Measurements from ENCODE around the gene SKAP2.

Gene SKAP2

GRCh38 chr7:26691886-26692285 lies 172.5 kb downstream of the SKAP2 start:
- DNase-seq, result no peak

GRCh38 chr7:26691406-26691805 lies 173.0 kb downstream of the SKAP2 start:
- DNase-seq, result no peak

- DNase-seq, result no peak
Observed at GRCh38 chr7:26690135-26690805, 174.1 kb downstream of the SKAP2 start.

DNA sequence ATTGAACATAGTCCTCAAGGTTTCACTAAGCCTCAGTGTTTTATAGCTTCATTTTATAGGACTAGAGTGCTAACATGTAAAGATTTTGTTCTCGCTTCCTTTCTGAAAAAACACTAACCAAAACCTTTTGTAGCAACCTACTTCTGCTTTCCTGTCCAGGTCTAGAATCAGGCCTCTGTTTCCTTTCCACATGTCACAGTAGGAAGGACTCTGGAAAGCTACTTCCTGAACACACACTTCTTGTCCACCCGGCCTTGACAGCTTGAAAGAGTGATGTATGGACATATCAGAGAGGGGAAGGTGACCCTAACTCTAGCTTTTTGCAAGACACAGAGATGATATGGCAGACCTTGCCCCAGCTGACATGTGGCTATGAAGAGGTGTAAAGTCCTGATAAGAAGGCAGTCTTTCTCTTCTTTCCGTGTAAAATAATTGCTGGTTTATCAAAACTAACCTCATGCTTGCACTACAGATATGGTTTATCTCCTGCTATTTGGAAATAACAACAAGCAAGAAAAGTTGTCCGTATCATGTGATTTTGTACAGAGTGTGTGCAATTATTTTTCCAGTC lies 175.4 kb downstream of the SKAP2 start:
- DNase-seq, result no peak

DNA sequence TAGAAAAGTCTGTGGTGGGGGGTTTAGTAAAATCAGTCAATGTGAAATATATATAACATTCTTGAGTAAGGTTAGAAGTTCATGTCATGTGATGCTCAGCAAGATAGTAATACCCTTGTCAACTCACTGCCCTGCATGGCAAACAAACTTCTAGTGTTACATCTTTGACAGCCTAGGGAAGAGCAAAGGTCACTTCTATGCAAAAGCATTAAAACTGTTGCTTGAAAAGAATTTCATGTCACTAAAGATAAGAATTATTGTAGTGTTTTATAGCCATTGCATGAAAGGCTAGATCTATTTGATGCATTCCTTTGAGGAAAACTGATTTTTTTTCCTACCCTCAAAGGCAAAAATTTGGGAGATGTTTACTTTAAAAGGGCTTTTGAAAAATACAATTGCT lies 176.0 kb downstream of the SKAP2 start:
- DNase-seq, result no peak

- DNase-seq, result no peak
Observed at GRCh38 chr7:26687032-26687431, 177.4 kb downstream of the SKAP2 start.

GRCh38 chr7:26686448-26686981 lies 177.9 kb downstream of the SKAP2 start:
- DNase-seq, result peak; percentile 62

DNA sequence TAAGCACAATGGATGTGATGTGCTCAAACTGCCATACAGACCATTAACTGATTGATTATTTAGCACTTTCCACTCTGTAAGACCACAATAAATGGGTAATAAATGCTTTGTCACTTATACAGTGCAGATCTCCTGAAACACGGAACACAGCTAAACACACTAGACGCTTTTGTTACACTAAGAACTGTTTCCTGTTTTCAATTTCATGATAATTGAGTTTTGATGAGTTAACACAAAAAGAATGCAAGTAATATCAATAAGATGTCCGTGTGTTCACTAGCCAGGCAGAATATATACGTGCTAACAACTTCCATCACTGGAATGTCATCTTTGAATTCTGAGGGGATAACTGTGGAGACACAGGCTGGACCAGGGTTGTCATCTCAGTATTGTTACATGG lies 178.8 kb downstream of the SKAP2 start:
- no peak for DNase-seq

- DNase-seq, result no peak
Observed at GRCh38 chr7:26684447-26684846, 179.9 kb downstream of the SKAP2 start.

GRCh38 chr7:26683277-26683676 lies 181.1 kb downstream of the SKAP2 start:
- DNase-seq, result no peak

- no peak for DNase-seq
Observed at GRCh38 chr7:26681819-26682418, 182.5 kb downstream of the SKAP2 start.

- no peak for DNase-seq
Observed at GRCh38 chr7:26680587-26680986, 183.8 kb downstream of the SKAP2 start.

DNA sequence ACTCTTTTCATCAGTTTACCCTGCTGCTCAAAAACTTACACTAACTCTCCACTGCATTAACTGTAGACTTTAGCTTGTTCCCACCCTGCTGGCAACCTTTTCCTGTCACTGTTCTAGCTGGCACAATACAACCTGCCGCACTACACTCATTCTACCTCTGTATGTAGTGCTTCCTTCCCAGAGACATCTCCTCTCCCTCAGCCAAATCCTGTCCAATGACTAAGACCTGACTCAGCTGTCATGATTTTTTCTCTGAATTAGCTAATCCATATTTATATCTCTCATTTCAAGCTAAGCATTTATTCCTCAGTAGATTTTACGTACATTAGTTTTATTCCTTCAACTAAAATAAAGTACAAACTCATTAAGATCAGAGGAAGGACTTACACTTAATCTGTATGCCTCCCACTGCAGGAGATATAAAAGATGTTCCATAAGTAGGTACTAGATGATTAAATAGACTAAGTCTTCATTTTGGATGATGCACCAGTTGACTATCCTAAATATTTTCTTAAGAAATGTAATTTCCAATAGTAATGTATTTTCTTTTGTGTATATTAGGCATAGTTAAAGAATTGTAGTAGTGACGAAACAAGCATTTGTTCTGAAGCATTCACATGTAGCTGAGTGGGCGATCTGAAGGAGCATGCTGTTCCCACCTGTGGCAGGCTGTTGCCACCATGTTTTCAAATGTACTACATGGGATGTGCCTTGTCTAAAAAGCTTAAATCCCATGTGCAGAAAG lies 189.1 kb downstream of the SKAP2 start:
- no peak for DNase-seq

DNA sequence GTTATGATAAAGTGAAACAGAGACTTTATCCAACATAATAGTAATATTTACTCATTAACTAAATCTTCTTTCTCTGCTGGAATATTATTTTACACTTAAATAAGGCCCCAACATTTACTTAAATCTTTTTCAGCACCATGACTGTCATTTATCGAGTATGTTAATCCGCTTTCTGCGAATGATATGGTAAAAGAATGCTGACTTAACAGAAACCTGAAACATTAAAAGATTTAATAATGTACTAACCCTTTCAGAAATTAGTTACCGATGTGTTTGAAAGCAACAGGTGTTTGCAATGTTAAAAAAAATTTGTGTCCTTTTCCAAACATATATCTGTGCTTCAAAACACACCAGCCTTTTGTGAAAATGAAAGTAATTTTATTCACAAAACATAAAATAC lies 190.5 kb downstream of the SKAP2 start:
- DNase-seq, result no peak

GRCh38 chr7:26673271-26673670 lies 191.1 kb downstream of the SKAP2 start:
- no peak for DNase-seq

GRCh38 chr7:26670841-26671240 lies 193.5 kb downstream of the SKAP2 start:
- DNase-seq, result no peak

DNA sequence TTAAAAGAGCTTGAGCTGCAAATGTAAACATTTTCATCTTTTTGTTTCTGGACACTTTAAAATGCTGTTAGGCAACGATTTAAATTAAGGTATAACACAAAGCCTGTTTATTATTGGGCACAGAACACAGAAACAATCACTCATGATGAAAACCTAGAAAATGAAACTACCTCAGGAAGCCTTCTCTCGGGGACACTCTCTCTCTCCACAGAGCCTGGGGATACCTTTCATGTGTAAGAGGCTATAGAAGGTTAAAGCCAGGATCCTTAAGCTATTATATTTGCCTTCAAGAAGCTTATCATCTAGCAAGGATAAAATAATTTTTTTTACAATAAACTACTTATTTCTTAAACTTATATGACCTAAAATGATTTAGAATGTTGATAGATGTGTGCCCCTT lies 194.1 kb downstream of the SKAP2 start:
- DNase-seq, result no peak

- DNase-seq, result no peak
Observed at GRCh38 chr7:26668821-26669220, 195.6 kb downstream of the SKAP2 start.

GRCh38 chr7:26667514-26668133 lies 196.8 kb downstream of the SKAP2 start:
- peak; percentile 84 for DNase-seq

DNA sequence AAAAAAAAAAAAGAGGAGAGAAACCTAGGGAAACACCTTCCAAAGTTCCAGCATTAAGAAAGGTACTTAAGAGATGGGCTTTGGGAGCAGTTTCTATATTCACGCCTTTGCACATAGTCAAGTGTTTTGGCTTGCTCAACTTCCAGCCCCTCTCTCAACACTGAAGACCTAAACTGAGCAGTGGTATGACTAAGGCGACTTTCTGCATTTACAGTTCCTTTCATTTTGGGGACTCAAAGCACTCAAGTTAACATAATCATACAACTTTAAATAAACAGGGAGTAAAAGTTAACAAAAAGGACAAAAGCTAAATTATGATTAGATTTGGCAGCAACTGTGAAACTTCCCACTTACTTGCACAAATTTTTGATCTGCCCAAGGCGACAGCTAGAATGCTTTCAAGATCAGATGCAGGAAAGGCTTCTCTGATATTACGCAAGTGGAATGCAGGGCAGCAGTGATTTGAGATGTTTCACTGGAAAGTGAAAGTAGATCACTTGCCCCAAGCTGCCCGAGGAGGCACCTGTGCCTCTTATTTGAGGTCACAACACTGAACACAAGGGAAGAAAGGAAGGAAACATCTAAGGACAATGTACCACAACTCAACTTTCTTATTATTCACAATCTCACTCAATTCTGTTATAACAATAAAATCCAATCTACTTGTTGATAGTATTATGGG lies 199.5 kb downstream of the SKAP2 start:
- no peak for DNase-seq

DNA sequence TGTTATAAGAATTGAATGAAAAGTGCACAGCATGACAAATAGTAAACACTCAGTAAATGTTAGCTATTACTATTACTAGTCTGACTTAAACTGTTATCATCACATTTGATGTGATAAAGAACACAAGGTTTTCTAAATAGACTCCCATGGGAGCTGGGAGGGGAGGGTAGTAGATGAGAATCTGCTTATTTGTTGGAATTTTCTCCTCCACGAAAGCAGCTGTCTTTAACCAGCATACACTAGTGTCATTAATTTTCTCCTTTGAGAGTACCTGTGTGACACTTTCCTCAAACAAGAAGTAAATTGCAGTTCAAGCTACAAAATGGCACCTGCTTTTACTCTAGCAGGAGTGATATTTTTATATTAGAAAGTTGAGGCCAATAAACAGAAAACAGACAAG lies 200.1 kb downstream of the SKAP2 start:
- no peak for DNase-seq

GRCh38 chr7:26663874-26664273 lies 200.5 kb downstream of the SKAP2 start:
- DNase-seq, result no peak

- DNase-seq, result no peak
Observed at GRCh38 chr7:26662646-26663045, 201.7 kb downstream of the SKAP2 start.
